ENCODE results near the gene KCNJ10. TPM values are rescaled to one million over a fixed set of nuclear protein-coding genes. Genes with fewer than 3 reads are reported as not detected.

KCNJ10 gene
- total and polyA plus RNA-seq, 12 donors: 0.11 to 0.32 (median 0.13) TPM; not detected in 7

GRCh38 chr1:160116283-160117147 is 46.6 kb upstream of the KCNJ10 start:
- Histone ChIP-seq H3K27me3 (no peaks in the 10 kb centered on the region), H3K36me3 (replicated peaks in 1 of 2) (no peaks in the 10 kb centered on the region), H3K4me3 (no peak overlapping the region), H3K4me1 (replicated peaks in 1 of 2) (no peaks in the 10 kb centered on the region), H3K27ac (no peak overlapping the region), H3K9me3 (replicated peaks in 1 of 3) (no peaks in the 10 kb centered on the region)
- 51 to 54% (median 53%) methylated on average over 6 to 12 of the region's 12 CpGs for WGBS, 4 donors
- intact Hi-C loops (cut with DNase I): no loop called here
- DNase-seq: peak in 6 of 7 donors; percentile 38 to 68 (median 54)
- TF ChIP-seq CTCF (IDR thresholded peaks at IDR 0.05) (no peak), POLR2A (IDR thresholded peaks at IDR 0.05) (no peak)

GRCh38 chr1:160115545-160116282 is 45.8 kb upstream of the KCNJ10 start, which contains the start of gene ATP1A2:
TSS of gene ATP1A2 (plus strand) at chr1:160115759. CDS start at chr1:160115862, 103 bp downstream.
- H3K27me3 ChIP-seq: no peaks in the 10 kb centered on the region
- WGBS, 4 donors: 50 to 59% (median 56%) methylated on average over 15 to 16 of the region's 16 CpGs
- H3K27ac ChIP-seq: no peak within 1 kb of the TSS
- H3K4me1 ChIP-seq (replicated peaks in 1 of 2): no peaks in the 10 kb centered on the region
- no peak within 1 kb of the TSS for H3K4me3 ChIP-seq
- DNase-seq: no peak
- no peaks in the 10 kb centered on the region for H3K36me3 ChIP-seq (replicated peaks in 1 of 2)
- no peak for TF ChIP-seq CTCF (IDR thresholded peaks at IDR 0.05)
- no peak for TF ChIP-seq POLR2A (IDR thresholded peaks at IDR 0.05)
- intact Hi-C loops (cut with DNase I): no loop called here
- no peaks in the 10 kb centered on the region for H3K9me3 ChIP-seq (replicated peaks in 1 of 3)

GRCh38 chr1:160114085-160114484 is 44.1 kb upstream of the KCNJ10 start:
- DNase-seq: no peak
- 82 to 87% (median 85%) methylated on average over 3 to 4 of the region's 4 CpGs for WGBS, 4 donors

More at GRCh38 chr1:160114085-160114484, 44.1 kb upstream of the KCNJ10 start:
- intact Hi-C loops (cut with DNase I): no loop called here
- no peaks in the 10 kb centered on the region for H3K36me3 ChIP-seq (replicated peaks in 1 of 2)
- TF ChIP-seq POLR2A (IDR thresholded peaks at IDR 0.05): no peak
- TF ChIP-seq CTCF (IDR thresholded peaks at IDR 0.05): no peak
- no peak overlapping the region for H3K27ac ChIP-seq
- H3K4me3 ChIP-seq: no peak overlapping the region
- H3K9me3 ChIP-seq (replicated peaks in 1 of 3): no peaks in the 10 kb centered on the region
- no peaks in the 10 kb centered on the region for H3K4me1 ChIP-seq (replicated peaks in 1 of 2)
- H3K27me3 ChIP-seq: no peaks in the 10 kb centered on the region
